Esophagus squamous epithelium (tissue), 5 donors: ENCODE data around the gene UBE2R2. TPM values are rescaled to one million over a fixed set of nuclear protein-coding genes. Genes with fewer than 3 reads are reported as not detected.
A peak's percentile ranks its signal among the peaks of the same experiment; 100 is the strongest.

Experiments used
- DNase-seq: peaks from one replicate; lab custom pipeline; 2025; lab: John Stamatoyannopoulos, UW
- H3K27ac ChIP-seq, 4 donors: fragments of 200-600 bp; sonication (generic); one replicate each; pipeline ENCODE4 v1.5.1; 2016 to 2019; ENCODE audit warnings: mild to moderate bottlenecking in 1 of 4
- H3K27me3 ChIP-seq, 4 donors: fragments of 200-600 bp; sonication (generic); 1 replicate in 3 of 4; 2 replicates in 1 of 4; pipeline versions ENCODE4 v1.5.1 to v1.6.0; 2017 to 2021; ENCODE audit warnings: antibody characterized with exemption in 1 of 4
- H3K36me3 ChIP-seq, 3 donors: fragments of 200-600 bp; sonication (generic); one replicate each; pipeline ENCODE4 v1.5.1; 2016 to 2019
- H3K4me1 ChIP-seq, 3 donors: fragments of 200-600 bp; sonication (generic); one replicate each; pipeline ENCODE4 v1.5.1; 2017 to 2019
- H3K4me3 ChIP-seq, 4 donors: fragments of 200-600 bp; sonication (generic); 1 replicate in 3 of 4; 2 replicates in 1 of 4; pipeline ENCODE4 v1.5.1; 2016 to 2019; ENCODE audit warnings: mild to moderate bottlenecking in 2 of 4, moderate library complexity in 1 of 4
- H3K9me3 ChIP-seq, 3 donors: fragments of 200-600 bp; sonication (generic); one replicate each; pipeline ENCODE4 v1.5.1; 2016 to 2019
- CTCF ChIP-seq, 6 experiments: fragments of 450-650 bp in 4 of 6; fragments of 200-600 bp in 2 of 6; sonication (generic) in 2 of 6; IDR thresholded peaks; one replicate each; pipeline ENCODE4 v1.5.1; 2016 to 2019; ENCODE audit warnings: antibody characterized with exemption in 6 of 6, mild to moderate bottlenecking in 4 of 6, moderate library complexity in 4 of 6
- POLR2A ChIP-seq, 4 donors: fragments of 450-650 bp; IDR thresholded peaks; one replicate each; pipeline ENCODE4 v1.6.1; 2017; ENCODE audit warnings: antibody characterized with exemption in 4 of 4, mild to moderate bottlenecking in 4 of 4, moderate library complexity in 3 of 4
- WGBS, 2 donors: methylation state at CpG; one replicate each; pipeline ENCODE4 v1.1.5; 2018; 5-methylcytosine and 5-hydroxymethylcytosine counted together
- intact Hi-C: fragments of 100-400 bp; cut with DNase I; formaldehyde crosslinking; loops from one replicate; pipeline ENCODE4 v1.15.0; 2022
- total RNA-seq, 4 donors: library from RNA; depleted of rRNA; stranded (reverse); fragments of >200 nt; gene quantifications; one replicate each; pipeline ENCODE4 v1.1.0, GENCODE V29; 2016
- donor health status: DM: yes; HTN: yes; CAD: no.

The UBE2R2 gene
- total RNA-seq, 4 donors from 2014 or later = 14.3 to 19.1 (median 16.7) TPM

GRCh38 chr9:33780276-33780675, 36.7 kb upstream of the UBE2R2 start:
- no peak for TF ChIP-seq POLR2A (IDR thresholded peaks at IDR 0.05)
- TF ChIP-seq CTCF (IDR thresholded peaks at IDR 0.05) = no peak
- Histone ChIP-seq H3K27me3 (no peaks in the 10 kb centered on the region), H3K27ac (peak overlapping the region in 1 of 4 donors; percentile 31)

GRCh38 chr9:33781736-33782135, 35.2 kb upstream of the UBE2R2 start:
- 83 to 91% methylated on average over 1 of the region's 1 CpG for WGBS, 2 donors
- no peak overlapping the region for H3K27ac ChIP-seq
- H3K4me1 ChIP-seq = peaks cover 0 to 20% (median 6%) of the 10 kb centered on the region in 3 donors
- no peaks in the 10 kb centered on the region for H3K27me3 ChIP-seq
- intact Hi-C loops = no loop called here
- H3K36me3 ChIP-seq = no peaks in the 10 kb centered on the region
- no peak for DNase-seq
- TF ChIP-seq CTCF (IDR thresholded peaks at IDR 0.05) (no peak), POLR2A (IDR thresholded peaks at IDR 0.05) (no peak)
- no peak overlapping the region for H3K4me3 ChIP-seq
- no peaks in the 10 kb centered on the region for H3K9me3 ChIP-seq

More at GRCh38 chr9:33780276-33780675, 36.7 kb upstream of the UBE2R2 start:
- intact Hi-C loops = no loop called here
- H3K9me3 ChIP-seq = no peaks in the 10 kb centered on the region
- H3K4me3 ChIP-seq = no peak overlapping the region
- no peaks in the 10 kb centered on the region for H3K36me3 ChIP-seq
- no peak for DNase-seq
- H3K4me1 ChIP-seq = peaks cover 0 to 24% (median 6%) of the 10 kb centered on the region in 3 donors

- intact Hi-C loops = no loop called here
- peaks cover 0 to 20% (median 6%) of the 10 kb centered on the region in 3 donors for H3K4me1 ChIP-seq
- H3K4me3 ChIP-seq = no peak overlapping the region
- DNase-seq = no peak
- no peaks in the 10 kb centered on the region for H3K27me3 ChIP-seq
- no peak for TF ChIP-seq CTCF (IDR thresholded peaks at IDR 0.05)
- TF ChIP-seq POLR2A (IDR thresholded peaks at IDR 0.05) = no peak
- no peaks in the 10 kb centered on the region for H3K36me3 ChIP-seq
- WGBS, 2 donors = 34 to 36% methylated on average over 4 of the region's 4 CpGs
- no peak overlapping the region for H3K27ac ChIP-seq
- no peaks in the 10 kb centered on the region for H3K9me3 ChIP-seq
These were observed 34.4 kb upstream of the UBE2R2 start for GRCh38 chr9:33782395-33783152.

- DNase-seq = no peak
- TF ChIP-seq CTCF (IDR thresholded peaks at IDR 0.05) = peak in 1 of 6 experiments; percentile 15
- TF ChIP-seq POLR2A (IDR thresholded peaks at IDR 0.05) = no peak
- intact Hi-C loops = no loop called here
- Histone ChIP-seq H3K27ac (no peak overlapping the region), H3K27me3 (no peaks in the 10 kb centered on the region), H3K4me3 (no peak overlapping the region), H3K9me3 (no peaks in the 10 kb centered on the region), H3K36me3 (no peaks in the 10 kb centered on the region), H3K4me1 (no peaks in the 10 kb centered on the region)
- 78 to 85% methylated on average over 5 of the region's 5 CpGs for WGBS, 2 donors
These were observed 31.0 kb upstream of the UBE2R2 start for GRCh38 chr9:33785914-33786313.

- no peaks in the 10 kb centered on the region for H3K9me3 ChIP-seq
- H3K36me3 ChIP-seq = no peaks in the 10 kb centered on the region
- H3K27me3 ChIP-seq = no peaks in the 10 kb centered on the region
- H3K27ac ChIP-seq = no peak overlapping the region
- intact Hi-C loops = no loop called here
- no peak for DNase-seq
- WGBS, 2 donors = 73 to 100% methylated on average over 1 to 2 of the region's 2 CpGs
- no peaks in the 10 kb centered on the region for H3K4me1 ChIP-seq
- no peak overlapping the region for H3K4me3 ChIP-seq
- TF ChIP-seq CTCF (IDR thresholded peaks at IDR 0.05) = no peak
- TF ChIP-seq POLR2A (IDR thresholded peaks at IDR 0.05) = no peak
These were observed 30.3 kb upstream of the UBE2R2 start for GRCh38 chr9:33786681-33787080.
